Measurements from ENCODE around the gene PITPNM1. TPM values are rescaled to one million over a fixed set of nuclear protein-coding genes. Genes with fewer than 3 reads are reported as not detected.

Gene PITPNM1
- total RNA-seq, 1 donor from 2014 or later = 71.5 TPM

DNA sequence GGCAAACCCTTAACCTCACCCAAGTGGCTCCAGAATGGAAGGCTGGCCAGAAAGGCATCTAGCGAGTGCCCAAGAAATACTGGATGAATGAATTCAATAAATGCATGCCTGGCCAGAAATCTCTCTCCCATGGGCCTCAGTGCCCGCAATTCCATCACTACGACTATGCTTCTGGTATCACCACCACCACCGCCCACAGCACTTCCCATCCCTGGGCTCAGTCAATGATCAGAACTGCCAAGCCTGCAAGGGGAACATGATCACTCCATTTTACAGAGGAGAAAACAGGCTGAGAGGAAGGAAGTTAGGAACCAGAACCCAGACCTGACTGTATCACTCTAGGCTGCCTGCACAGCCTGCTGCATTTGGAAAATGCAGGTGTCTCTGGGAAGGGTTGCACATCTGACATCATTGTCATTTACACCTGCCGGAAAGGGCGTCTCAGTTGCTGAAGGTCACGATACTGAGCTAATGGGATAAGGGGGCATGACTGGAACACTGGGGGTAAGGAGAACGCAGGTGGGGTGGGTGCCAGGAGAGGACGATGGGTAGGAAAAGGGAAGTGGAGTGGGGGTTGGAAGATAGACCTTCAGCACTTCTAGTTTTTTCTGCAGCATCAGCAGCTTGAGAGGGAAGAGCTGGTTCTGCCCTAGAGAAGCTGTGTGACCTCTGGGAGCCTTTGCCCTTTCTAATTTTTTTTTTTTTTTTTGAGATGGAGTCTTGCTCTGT lies 55.9 kb downstream of the PITPNM1 start:
- H3K36me3 Mint-ChIP-seq (ENCODE audit: low read depth, unreplicated experiment) = peaks cover 2% of the 10 kb centered on the region
- no peaks in the 10 kb centered on the region for H3K4me1 Mint-ChIP-seq (ENCODE audit: low read depth, unreplicated experiment)
- H3K27me3 Mint-ChIP-seq (ENCODE audit: low read depth, unreplicated experiment) = peaks cover 11% of the 10 kb centered on the region
- FAIRE-seq = no peak
- no peak overlapping the region for H3K9ac ChIP-seq (ENCODE audit: low read length)
- no peaks in the 10 kb centered on the region for H3K9me3 Mint-ChIP-seq (ENCODE audit: unreplicated experiment)
- no peak overlapping the region for H3K4me3 ChIP-seq (ENCODE audit: insufficient read depth, low read depth, low read length)
- no peak overlapping the region for H3K4me3 Mint-ChIP-seq (ENCODE audit: unreplicated experiment)
- H2AFZ ChIP-seq (ENCODE audit: low read depth, low read length) = no peak overlapping the region
- no peaks in the 10 kb centered on the region for H4K20me1 ChIP-seq (ENCODE audit: insufficient read depth, low read length)
- H3K4me2 ChIP-seq (ENCODE audit: low read length) = no peak overlapping the region
- no peak for DNase-seq (ENCODE audit: low read depth)
- no peaks in the 10 kb centered on the region for H3K36me3 ChIP-seq (ENCODE audit: insufficient read depth, low read length)
- H3K4me1 ChIP-seq (ENCODE audit: insufficient read depth, low read length) = no peaks in the 10 kb centered on the region
- no peak overlapping the region for H3K27ac ChIP-seq (ENCODE audit: low read depth, low read length)
- H3K27me3 ChIP-seq (ENCODE audit: insufficient read depth, low read length) = no peaks in the 10 kb centered on the region
- H3K27ac Mint-ChIP-seq (ENCODE audit: unreplicated experiment) = peak overlapping the region; percentile 64
- no peak for TF ChIP-seq CTCF (IDR thresholded peaks at IDR 0.05; ENCODE audit: insufficient read depth, low read depth, low read length)
- TF ChIP-seq EZH2 (IDR thresholded peaks at IDR 0.05; ENCODE audit: insufficient read depth, low read length) = no peak
- H3K9me3 ChIP-seq (ENCODE audit: insufficient read depth, low read depth, low read length) = no peaks in the 10 kb centered on the region
- no peaks in the 10 kb centered on the region for H3K79me2 ChIP-seq (ENCODE audit: insufficient read depth, low read length)

- H3K27ac Mint-ChIP-seq (ENCODE audit: unreplicated experiment) = no peak overlapping the region
These were observed 56.9 kb downstream of the PITPNM1 start for GRCh38 chr11:67448220-67448609.

More at GRCh38 chr11:67448220-67448609, 56.9 kb downstream of the PITPNM1 start:
- FAIRE-seq (no peak), DNase-seq (ENCODE audit: low read depth) (no peak)
- Histone ChIP-seq H3K4me2 (ENCODE audit: low read length) (no peak overlapping the region), H3K9ac (ENCODE audit: low read length) (no peak overlapping the region), H3K36me3 (ENCODE audit: insufficient read depth, low read length) (no peaks in the 10 kb centered on the region), H3K27me3 (ENCODE audit: insufficient read depth, low read length) (no peaks in the 10 kb centered on the region), H3K79me2 (ENCODE audit: insufficient read depth, low read length) (no peaks in the 10 kb centered on the region), H2AFZ (ENCODE audit: low read depth, low read length) (no peak overlapping the region), H3K9me3 (ENCODE audit: insufficient read depth, low read depth, low read length) (no peaks in the 10 kb centered on the region), H3K4me3 (ENCODE audit: insufficient read depth, low read depth, low read length) (no peak overlapping the region), H3K27ac (ENCODE audit: low read depth, low read length) (no peak overlapping the region), H4K20me1 (ENCODE audit: insufficient read depth, low read length) (no peaks in the 10 kb centered on the region), H3K4me1 (ENCODE audit: insufficient read depth, low read length) (peaks cover 3% of the 10 kb centered on the region)
- Mint-ChIP-seq H3K9me3 (ENCODE audit: unreplicated experiment) (no peaks in the 10 kb centered on the region), H3K4me3 (ENCODE audit: unreplicated experiment) (no peak overlapping the region), H3K27me3 (ENCODE audit: low read depth, unreplicated experiment) (peaks cover 11% of the 10 kb centered on the region), H3K36me3 (ENCODE audit: low read depth, unreplicated experiment) (peaks cover 2% of the 10 kb centered on the region), H3K4me1 (ENCODE audit: low read depth, unreplicated experiment) (no peaks in the 10 kb centered on the region)
- TF ChIP-seq CTCF (IDR thresholded peaks at IDR 0.05; ENCODE audit: insufficient read depth, low read depth, low read length) (no peak), EZH2 (IDR thresholded peaks at IDR 0.05; ENCODE audit: insufficient read depth, low read length) (no peak)

Data from astrocyte (in vitro differentiated cells and primary cell).